ENCODE results near the gene WDR82. TPM values are rescaled to one million over a fixed set of nuclear protein-coding genes. Genes with fewer than 3 reads are reported as not detected.

Gene WDR82
- total RNA-seq, 4 donors from 2014 or later: 42.9 to 56.9 (median 51.4) TPM

DNA sequence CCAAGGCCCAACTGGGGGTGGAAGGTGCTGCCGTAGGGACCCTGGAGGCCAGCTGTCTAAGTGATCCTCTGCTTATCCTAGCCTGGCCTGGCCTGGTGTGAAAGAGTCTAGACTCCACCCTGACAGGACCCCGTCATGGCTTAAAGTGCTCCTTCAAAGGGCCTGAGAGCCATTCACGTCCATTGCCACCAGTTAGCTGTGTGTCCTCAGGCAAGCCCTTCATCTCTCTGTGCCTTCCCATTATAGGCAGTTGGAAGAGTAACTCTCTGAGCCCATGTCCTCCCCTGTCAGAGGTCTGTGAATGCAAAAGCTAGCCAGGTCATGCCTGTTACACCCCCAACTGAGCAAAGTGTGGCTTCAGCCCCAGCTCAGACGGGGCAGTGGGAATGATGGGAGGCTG is 28.5 kb upstream of the WDR82 start:
- ATAC-seq (ENCODE audit: low FRiP score) (no peak), DNase-seq (ENCODE audit: low spot score) (no peak)

DNA sequence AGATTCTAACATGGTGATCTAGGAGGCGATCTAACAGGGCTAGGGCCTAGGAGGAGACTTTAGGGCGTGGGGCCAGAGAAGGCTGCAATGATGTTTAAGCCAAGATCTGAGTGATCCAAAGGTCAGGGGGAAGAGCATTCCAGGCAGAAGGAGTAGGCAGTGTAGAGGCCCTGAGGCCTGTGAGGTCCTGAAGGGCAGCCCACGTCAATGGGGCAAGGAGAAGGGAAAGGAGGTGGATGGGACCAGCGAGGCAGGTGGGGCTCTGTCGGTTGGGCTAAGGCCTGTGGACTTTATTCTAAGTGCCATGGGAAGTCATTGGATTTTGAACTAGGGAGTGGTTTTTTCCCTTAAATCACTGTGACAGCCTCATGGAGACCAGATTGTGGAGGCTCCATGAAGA is 27.5 kb upstream of the WDR82 start:
- DNase-seq (ENCODE audit: low spot score) (no peak), ATAC-seq (ENCODE audit: low FRiP score) (no peak)
- TF ChIP-seq, protein P1, sequence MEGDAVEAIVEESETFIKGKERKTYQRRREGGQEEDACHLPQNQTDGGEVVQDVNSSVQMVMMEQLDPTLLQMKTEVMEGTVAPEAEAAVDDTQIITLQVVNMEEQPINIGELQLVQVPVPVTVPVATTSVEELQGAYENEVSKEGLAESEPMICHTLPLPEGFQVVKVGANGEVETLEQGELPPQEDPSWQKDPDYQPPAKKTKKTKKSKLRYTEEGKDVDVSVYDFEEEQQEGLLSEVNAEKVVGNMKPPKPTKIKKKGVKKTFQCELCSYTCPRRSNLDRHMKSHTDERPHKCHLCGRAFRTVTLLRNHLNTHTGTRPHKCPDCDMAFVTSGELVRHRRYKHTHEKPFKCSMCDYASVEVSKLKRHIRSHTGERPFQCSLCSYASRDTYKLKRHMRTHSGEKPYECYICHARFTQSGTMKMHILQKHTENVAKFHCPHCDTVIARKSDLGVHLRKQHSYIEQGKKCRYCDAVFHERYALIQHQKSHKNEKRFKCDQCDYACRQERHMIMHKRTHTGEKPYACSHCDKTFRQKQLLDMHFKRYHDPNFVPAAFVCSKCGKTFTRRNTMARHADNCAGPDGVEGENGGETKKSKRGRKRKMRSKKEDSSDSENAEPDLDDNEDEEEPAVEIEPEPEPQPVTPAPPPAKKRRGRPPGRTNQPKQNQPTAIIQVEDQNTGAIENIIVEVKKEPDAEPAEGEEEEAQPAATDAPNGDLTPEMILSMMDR (IDR thresholded peaks at IDR 0.05): no peak

More for the DNA sequence above, 28.5 kb upstream of the WDR82 start:
- TF ChIP-seq, protein P1 (IDR thresholded peaks at IDR 0.05): no peak

GRCh38 chr3:52303811-52304210 is 25.4 kb upstream of the WDR82 start:
- TF ChIP-seq, protein P1 (IDR thresholded peaks at IDR 0.05): no peak
- no peak for ATAC-seq (ENCODE audit: low FRiP score)

GRCh38 chr3:52302426-52303145 is 24.1 kb upstream of the WDR82 start:
- no peak for DNase-seq (ENCODE audit: low spot score)
- TF ChIP-seq, protein P1 (IDR thresholded peaks at IDR 0.05): no peak
- no peak for ATAC-seq (ENCODE audit: low FRiP score)

More at GRCh38 chr3:52303811-52304210, 25.4 kb upstream of the WDR82 start:
- no peak for DNase-seq (ENCODE audit: low spot score)

DNA sequence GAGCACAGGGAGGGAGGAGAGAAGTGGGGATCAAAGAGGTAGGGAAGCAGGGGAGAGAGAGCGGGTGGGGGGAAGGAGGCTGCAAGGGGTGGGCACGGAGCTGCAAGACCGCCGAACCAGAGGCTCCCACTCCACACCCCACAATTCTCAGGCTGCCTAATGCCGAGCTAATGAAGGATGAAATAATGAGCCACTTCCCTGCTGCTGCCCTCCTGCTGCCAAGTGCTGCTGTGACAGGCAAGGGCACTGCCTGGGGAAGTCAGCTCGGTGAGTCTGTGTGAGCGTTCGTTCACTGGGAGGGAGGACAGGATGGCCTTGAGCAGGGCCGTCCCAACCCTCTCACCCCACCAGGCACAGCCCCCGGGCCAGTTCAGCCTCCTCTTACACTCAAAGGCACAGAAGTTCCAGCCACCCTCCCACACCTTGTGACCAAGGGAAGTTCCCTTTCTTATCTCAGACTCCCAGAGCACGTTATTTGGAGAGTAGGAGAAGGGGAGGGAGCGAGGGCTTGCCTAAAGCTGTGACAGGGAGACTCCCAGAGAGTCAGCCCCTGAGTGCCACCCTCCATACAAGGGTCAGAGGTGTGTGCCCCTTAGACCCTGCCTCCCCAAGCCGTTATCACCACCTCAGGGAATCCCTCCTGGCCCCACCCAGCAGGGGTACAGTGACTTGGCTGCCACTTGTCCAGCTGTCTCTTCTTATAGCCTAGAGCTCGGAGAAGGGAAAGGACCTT is 21.6 kb upstream of the WDR82 start:
- DNase-seq (ENCODE audit: low spot score): no peak
- TF ChIP-seq, protein P1 (IDR thresholded peaks at IDR 0.05): no peak
- peak; percentile 4 for ATAC-seq (ENCODE audit: low FRiP score)

DNA sequence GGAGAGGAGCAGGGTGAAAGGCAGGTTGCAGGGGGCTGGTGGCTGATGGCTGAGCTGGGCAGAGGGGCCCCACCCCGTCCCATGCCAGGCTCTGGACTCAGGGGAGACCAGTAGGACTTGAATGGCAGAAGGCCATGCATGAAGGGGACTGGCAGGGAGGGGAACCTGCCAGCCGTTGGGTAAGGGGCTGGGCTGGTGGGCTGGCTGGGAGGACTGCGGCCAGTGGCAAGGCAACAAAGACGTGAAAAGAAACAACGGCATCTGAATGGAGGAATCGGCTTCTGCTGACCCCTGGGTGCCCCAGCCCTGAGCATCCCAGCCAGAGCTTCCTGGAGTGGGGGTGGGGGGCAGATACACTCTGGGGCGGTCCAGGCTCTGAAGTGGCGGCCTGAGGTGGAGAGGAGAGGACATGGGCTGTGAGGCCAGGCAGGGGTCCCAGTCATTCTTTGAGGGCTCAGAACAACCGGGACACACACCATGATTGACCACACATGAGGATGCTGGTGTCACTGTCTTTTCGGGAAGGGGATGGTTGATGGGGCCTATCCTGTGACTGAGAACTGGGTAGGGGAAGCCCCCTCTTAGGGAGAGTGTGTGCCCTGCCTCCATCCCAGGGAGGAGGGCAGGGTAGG is 20.9 kb upstream of the WDR82 start:
- no peak for DNase-seq (ENCODE audit: low spot score)
- ATAC-seq (ENCODE audit: low FRiP score): peak; percentile 4
- TF ChIP-seq, protein P1 (IDR thresholded peaks at IDR 0.05): no peak
